ENCODE results near the gene SIPA1. TPM values are rescaled to one million over a fixed set of nuclear protein-coding genes. Genes with fewer than 3 reads are reported as not detected.
A peak's percentile ranks its signal among the peaks of the same experiment; 100 is the strongest.

SIPA1 gene
- total and polyA plus RNA-seq, 2 of the 13 experiments (the other 11 are each of a cell fraction or from before 2014, with no cell fraction given) = 5.8 to 7.7 TPM

GRCh38 chr11:65695459-65696241 lies 57.7 kb downstream of the SIPA1 start:
- in situ Hi-C loops (cut with HindIII; ENCODE audit: extremely low pct_ligation_motif_present, low pct_unique_long_range_greater_than_20kb) (no loop called here), intact Hi-C loops (cut with micrococcal nuclease; ENCODE audit: unreplicated experiment) (no loop called here)
- peaks cover 2 to 31% of the 10 kb centered on the region in 2 experiments for H3K27me3 ChIP-seq (ENCODE audit: control insufficient read depth in 1 of 2, insufficient read depth in 2 of 2, low read length in 2 of 2)
- BruUV-seq (replicated peaks) = no TSS peak
- peak overlapping the region in 1 of 3 experiments; percentile 10; a peak in 1 of 6 replicates for H3K4me3 ChIP-seq (replicated peaks in 1 of 3; ENCODE audit: insufficient read depth in 1 of 3, low read depth in 2 of 3, low read length in 3 of 3)
- H3K4me2 ChIP-seq (ENCODE audit: low read depth, low read length) = peak overlapping the region; percentile 45; the same call in 1 of the 2 replicates
- ATAC-seq (peak; percentile 42; the same call in 2 of the 3 replicates), DNase-seq (ENCODE audit: low spot score) (peak; percentile 77), FAIRE-seq (no peak)
- 15% methylated on average over 12 of the region's 12 CpGs for WGBS (ENCODE audit: low lambda C conversion rate)
- peaks cover 15% of the 10 kb centered on the region for H3K4me1 ChIP-seq (ENCODE audit: insufficient read depth, low read length)
- ChIA-PET CTCF (ENCODE audit: low intra/inter-chr PET ratio, low total read pairs) (no interaction called here), POLR2A (interaction anchor here (0.9 to 1.2 kb wide), 2 partner anchors 25 to 43 kb away, joined by 3 read pairs; partner anchors contain the start of gene RNASEH2C)
- no peaks in the 10 kb centered on the region for H3K79me2 ChIP-seq (ENCODE audit: insufficient read depth, low read length)
- no peak overlapping the region for H2AFZ ChIP-seq (ENCODE audit: low read length)
- H3K27ac ChIP-seq (ENCODE audit: extremely low read length, insufficient read depth, low read length) = no peak overlapping the region
- no peaks in the 10 kb centered on the region for H3K9me3 ChIP-seq (ENCODE audit: low read length)
- H4K20me1 ChIP-seq (ENCODE audit: insufficient read depth, low read length) = no peaks in the 10 kb centered on the region
- H3K9ac ChIP-seq (ENCODE audit: insufficient read depth, low read depth, low read length) = no peak overlapping the region
- no peaks in the 10 kb centered on the region for H3K36me3 ChIP-seq (replicated peaks in 1 of 2; ENCODE audit: control insufficient read depth in 1 of 2, insufficient read depth in 2 of 2, low read length in 2 of 2)
- TF ChIP-seq NONO (IDR thresholded peaks at IDR 0.05) (no peak), NONO (CRISPR knock-in tag; conservative IDR thresholded peaks at IDR 0.05) (no peak), MTA1 (CRISPR knock-in tag; IDR thresholded peaks at IDR 0.05; ENCODE audit: borderline replicate concordance) (no peak), TEAD3 (CRISPR knock-in tag; optimal IDR thresholded peaks at IDR 0.05; ENCODE audit: borderline replicate concordance) (peak; percentile 37), KDM5B (CRISPR knock-in tag; IDR thresholded peaks at IDR 0.05; ENCODE audit: borderline replicate concordance) (no peak), ZNF468 (CRISPR knock-in tag; IDR thresholded peaks at IDR 0.05) (no peak), AHR (CRISPR knock-in tag; IDR thresholded peaks at IDR 0.05) (no peak), ZNF672 (CRISPR knock-in tag; IDR thresholded peaks at IDR 0.05) (no peak), U2AF2 (IDR thresholded peaks at IDR 0.05; ENCODE audit: low read depth, low read length) (no peak), SOX6 (IDR thresholded peaks at IDR 0.05) (no peak), SOX6 (CRISPR knock-in tag; IDR thresholded peaks at IDR 0.05) (peak; percentile 98), SOX5 (CRISPR knock-in tag; IDR thresholded peaks at IDR 0.05; ENCODE audit: borderline replicate concordance) (peak; percentile 99), TP53 (CRISPR knock-in tag; conservative IDR thresholded peaks at IDR 0.05) (no peak), PRMT3 (CRISPR knock-in tag; IDR thresholded peaks at IDR 0.05; ENCODE audit: borderline replicate concordance, low read depth) (no peak), FOXA3 (CRISPR knock-in tag; IDR thresholded peaks at IDR 0.05) (peak; percentile 74; the same call in 1 of the 2 replicates), XRCC5 (optimal IDR thresholded peaks at IDR 0.05; ENCODE audit: low read length) (peak; percentile 21), HOXA9 (CRISPR knock-in tag; IDR thresholded peaks at IDR 0.05; ENCODE audit: borderline replicate concordance) (no peak), SP2 (CRISPR knock-in tag; IDR thresholded peaks at IDR 0.05) (no peak), SAP130 (CRISPR knock-in tag; IDR thresholded peaks at IDR 0.05; ENCODE audit: low read depth) (0 out of 2 replicates have a peak, but pooled peaks have one; percentile 11), ZFY (CRISPR knock-in tag; IDR thresholded peaks at IDR 0.05) (no peak), ARNT (IDR thresholded peaks at IDR 0.05) (no peak)
- TF ChIP-seq, protein P1, sequence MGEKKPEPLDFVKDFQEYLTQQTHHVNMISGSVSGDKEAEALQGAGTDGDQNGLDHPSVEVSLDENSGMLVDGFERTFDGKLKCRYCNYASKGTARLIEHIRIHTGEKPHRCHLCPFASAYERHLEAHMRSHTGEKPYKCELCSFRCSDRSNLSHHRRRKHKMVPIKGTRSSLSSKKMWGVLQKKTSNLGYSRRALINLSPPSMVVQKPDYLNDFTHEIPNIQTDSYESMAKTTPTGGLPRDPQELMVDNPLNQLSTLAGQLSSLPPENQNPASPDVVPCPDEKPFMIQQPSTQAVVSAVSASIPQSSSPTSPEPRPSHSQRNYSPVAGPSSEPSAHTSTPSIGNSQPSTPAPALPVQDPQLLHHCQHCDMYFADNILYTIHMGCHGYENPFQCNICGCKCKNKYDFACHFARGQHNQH (CRISPR knock-in tag; IDR thresholded peaks at IDR 0.05) = peak; percentile 27; the same call in 1 of the 2 replicates
- TF ChIP-seq, protein P2, sequence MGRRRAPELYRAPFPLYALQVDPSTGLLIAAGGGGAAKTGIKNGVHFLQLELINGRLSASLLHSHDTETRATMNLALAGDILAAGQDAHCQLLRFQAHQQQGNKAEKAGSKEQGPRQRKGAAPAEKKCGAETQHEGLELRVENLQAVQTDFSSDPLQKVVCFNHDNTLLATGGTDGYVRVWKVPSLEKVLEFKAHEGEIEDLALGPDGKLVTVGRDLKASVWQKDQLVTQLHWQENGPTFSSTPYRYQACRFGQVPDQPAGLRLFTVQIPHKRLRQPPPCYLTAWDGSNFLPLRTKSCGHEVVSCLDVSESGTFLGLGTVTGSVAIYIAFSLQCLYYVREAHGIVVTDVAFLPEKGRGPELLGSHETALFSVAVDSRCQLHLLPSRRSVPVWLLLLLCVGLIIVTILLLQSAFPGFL (CRISPR knock-in tag; IDR thresholded peaks at IDR 0.05) = no peak
- TF ChIP-seq, protein P3, sequence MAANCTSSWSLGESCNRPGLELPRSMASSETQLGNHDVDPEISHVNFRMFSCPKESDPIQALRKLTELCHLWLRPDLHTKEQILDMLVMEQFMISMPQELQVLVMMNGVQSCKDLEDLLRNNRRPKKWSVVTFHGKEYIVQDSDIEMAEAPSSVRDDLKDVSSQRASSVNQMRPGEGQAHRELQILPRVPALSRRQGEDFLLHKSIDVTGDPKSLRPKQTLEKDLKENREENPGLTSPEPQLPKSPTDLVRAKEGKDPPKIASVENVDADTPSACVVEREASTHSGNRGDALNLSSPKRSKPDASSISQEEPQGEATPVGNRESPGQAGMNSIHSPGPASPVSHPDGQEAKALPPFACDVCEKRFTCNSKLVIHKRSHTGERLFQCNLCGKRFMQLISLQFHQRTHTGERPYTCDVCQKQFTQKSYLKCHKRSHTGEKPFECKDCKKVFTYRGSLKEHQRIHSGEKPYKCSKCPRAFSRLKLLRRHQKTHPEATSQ (CRISPR knock-in tag; IDR thresholded peaks at IDR 0.05; ENCODE audit: borderline replicate concordance) = no peak
